RPMI7951 (cell line): Measurements from ENCODE around the gene SOX10. TPM values are rescaled to one million over a fixed set of nuclear protein-coding genes. Genes with fewer than 3 reads are reported as not detected.
A peak's percentile ranks its signal among the peaks of the same experiment; 100 is the strongest.

Experiments
- DNase-seq: peaks from one replicate; pipeline ENCODE4 v3.0.0-alpha.2; 2012; ENCODE audit warnings: low read depth
- total RNA-seq: library from RNA; depleted of rRNA; stranded (reverse); fragments of >200 nt; shearing (Covaris generic); gene quantifications from 2 replicates; pipeline ENCODE4 v1.2.3, GENCODE V29; 2014; rRNA removed

The SOX10 gene
- total RNA-seq, 1 experiment from 2014 or later = 3.0 TPM

- no peak for DNase-seq
These were observed 52.4 kb downstream of the SOX10 start for GRCh38 chr22:37931893-37932389.

GRCh38 chr22:37930952-37931440 is 53.4 kb downstream of the SOX10 start:
- DNase-seq = no peak

GRCh38 chr22:37930270-37930951 is 53.9 kb downstream of the SOX10 start:
- peak; percentile 15 for DNase-seq

GRCh38 chr22:37929390-37929789 is 55.0 kb downstream of the SOX10 start:
- DNase-seq = no peak

- no peak for DNase-seq
These were observed 56.8 kb downstream of the SOX10 start for GRCh38 chr22:37927637-37927936.

- DNase-seq = no peak
These were observed 57.4 kb downstream of the SOX10 start for GRCh38 chr22:37926771-37927636.

GRCh38 chr22:37926358-37926757 is 58.0 kb downstream of the SOX10 start:
- DNase-seq = no peak

- DNase-seq = no peak
These were observed 58.6 kb downstream of the SOX10 start for GRCh38 chr22:37925767-37926166.

GRCh38 chr22:37925330-37925729 is 59.0 kb downstream of the SOX10 start:
- no peak for DNase-seq

- DNase-seq = no peak
These were observed 59.8 kb downstream of the SOX10 start for GRCh38 chr22:37924386-37925065.

- DNase-seq = no peak
These were observed 60.4 kb downstream of the SOX10 start for GRCh38 chr22:37923927-37924326.

Other genes starting within 250 kb of the SOX10 start
- 15.1 and 24.4 TPM in 2 replicates for gene GCAT, start 176.6 kb downstream of the SOX10 start, total RNA-seq
- gene GALR3, start 161.2 kb downstream of the SOX10 start, total RNA-seq = not detected in 2 replicates
- 26.0 and 26.8 TPM in 2 replicates for gene ANKRD54, start 140.2 kb downstream of the SOX10 start, total RNA-seq
- gene EIF3L, start 135.1 kb downstream of the SOX10 start, total RNA-seq = 299 and 374 TPM in 2 replicates
- gene MICALL1, start 78.3 kb downstream of the SOX10 start, total RNA-seq = 8.4 and 12.8 TPM in 2 replicates
- gene C22orf23, start 31.0 kb downstream of the SOX10 start, total RNA-seq = 0.12 and 0.29 TPM in 2 replicates
- 107 and 123 TPM in 2 replicates for gene POLR2F, start 30.9 kb downstream of the SOX10 start, total RNA-seq
- gene PICK1, start 72.8 kb upstream of the SOX10 start, total RNA-seq = 6.5 and 12.7 TPM in 2 replicates
- not detected in 2 replicates for gene SLC16A8, start 99.6 kb upstream of the SOX10 start, total RNA-seq
- gene BAIAP2L2, start 126.1 kb upstream of the SOX10 start, total RNA-seq = 5.0 and 9.7 TPM in 2 replicates
- 3.7 and 6.8 TPM in 2 replicates for gene PLA2G6, start 197.3 kb upstream of the SOX10 start, total RNA-seq
- gene MAFF, start 217.4 kb upstream of the SOX10 start, total RNA-seq = 6.4 and 9.1 TPM in 2 replicates